Posterior vena cava (tissue), 2 donors: ENCODE data around the gene RGS12. TPM values are rescaled to one million over a fixed set of nuclear protein-coding genes. Genes with fewer than 3 reads are reported as not detected.

Experiments used
- DNase-seq: peaks from one replicate; pipeline ENCODE4 v3.0.0-alpha.2; 2020; ENCODE audit warnings: low spot score
- intact Hi-C, 2 donors: fragments of 100-400 bp; cut with DNase I; formaldehyde crosslinking; loops; one replicate each; pipeline versions ENCODE4 v1.14.1 to v1.14.2; 2022 to 2023
- total RNA-seq, 2 donors: library from RNA; stranded (reverse); fragmentation: NEBNext Ultra II Directional; extraction: Animal tissue kit (Norgen Biotek cat#: 25700); gene quantifications; one replicate each; pipeline ENCODE4 v1.2.1, GENCODE V29; 2021
- donor health status: DM: yes; HTN: yes; CAD: no.
- donor health status: DM: yes; HTN: yes; CAD: no.

Gene RGS12
- total RNA-seq, 2 donors from 2014 or later, result 18.7 to 19.5 TPM

GRCh38 chr4:3253808-3254207 lies 39.0 kb upstream of the RGS12 start:
- DNase-seq, result peak; percentile 52
- intact Hi-C loops, result no loop called here

GRCh38 chr4:3254302-3255131 lies 38.3 kb upstream of the RGS12 start:
- intact Hi-C loops, result no loop called here
- peak; percentile 69 for DNase-seq

GRCh38 chr4:3255611-3256186 lies 37.1 kb upstream of the RGS12 start:
- intact Hi-C loops, result no loop called here
- peak; percentile 67 for DNase-seq

- intact Hi-C loops, result no loop called here
- DNase-seq, result peak; percentile 60
These were observed 36.4 kb upstream of the RGS12 start for GRCh38 chr4:3256230-3257102.

GRCh38 chr4:3257103-3257555 lies 35.7 kb upstream of the RGS12 start:
- intact Hi-C loops, result no loop called here
- DNase-seq, result peak; percentile 51

- peak; percentile 78 for DNase-seq
These were observed 35.0 kb upstream of the RGS12 start for GRCh38 chr4:3257556-3258482.

GRCh38 chr4:3261411-3262207 lies 31.2 kb upstream of the RGS12 start:
- intact Hi-C loops, result no loop called here
- peak; percentile 72 for DNase-seq

More at GRCh38 chr4:3257556-3258482, 35.0 kb upstream of the RGS12 start:
- intact Hi-C loops, result no loop called here

- DNase-seq, result peak; percentile 68
- intact Hi-C loops, result no loop called here
These were observed 30.4 kb upstream of the RGS12 start for GRCh38 chr4:3262208-3263052.

- peak; percentile 47 for DNase-seq
- intact Hi-C loops, result no loop called here
These were observed 29.6 kb upstream of the RGS12 start for GRCh38 chr4:3263053-3263875.

GRCh38 chr4:3263876-3264193 lies 29.0 kb upstream of the RGS12 start:
- peak; percentile 35 for DNase-seq
- intact Hi-C loops, result no loop called here

- DNase-seq, result peak; percentile 77
- intact Hi-C loops, result no loop called here
These were observed 26.7 kb upstream of the RGS12 start for GRCh38 chr4:3266076-3266475.

- intact Hi-C loops, result no loop called here
- DNase-seq, result peak; percentile 46
These were observed 25.0 kb upstream of the RGS12 start for GRCh38 chr4:3267576-3268394.

- DNase-seq, result peak; percentile 42
- intact Hi-C loops, result no loop called here
These were observed 24.3 kb upstream of the RGS12 start for GRCh38 chr4:3268395-3269104.

GRCh38 chr4:3269105-3269927 lies 23.5 kb upstream of the RGS12 start:
- DNase-seq, result peak; percentile 69
- intact Hi-C loops, result no loop called here
